GM06990 (cell line): Measurements from ENCODE around the gene NLGN4X.

Source experiments
- DNase-seq: peaks from one replicate; pipeline ENCODE4 v3.0.0-alpha.2; 2011; ENCODE audit not compliant: insufficient read length; ENCODE audit errors: extremely low read depth
- H3K27me3 ChIP-seq: replicated peaks from 2 replicates; pipeline ENCODE4 v1.6.0; 2011; ENCODE audit warnings: low read length; ENCODE audit not compliant: control insufficient read depth, insufficient read depth
- H3K36me3 ChIP-seq: 2 replicates; pipeline ENCODE4 v1.5.1; 2011; ENCODE audit warnings: low read length; ENCODE audit not compliant: control insufficient read depth, insufficient read depth
- H3K4me3 ChIP-seq: replicated peaks from 2 replicates; pipeline ENCODE4 v1.5.1; 2011; ENCODE audit warnings: low read depth, mild to moderate bottlenecking, control low read depth, low read length
- TF ChIP-seq, protein P1 (sequence below): IDR thresholded peaks from 2 replicates; pipeline ENCODE4 v1.5.1; 2011; ENCODE audit warnings: low read length, control low read depth, mild to moderate bottlenecking, inconsistent platforms; ENCODE audit not compliant: insufficient read depth, poor library complexity, severe bottlenecking

The NLGN4X gene

DNA sequence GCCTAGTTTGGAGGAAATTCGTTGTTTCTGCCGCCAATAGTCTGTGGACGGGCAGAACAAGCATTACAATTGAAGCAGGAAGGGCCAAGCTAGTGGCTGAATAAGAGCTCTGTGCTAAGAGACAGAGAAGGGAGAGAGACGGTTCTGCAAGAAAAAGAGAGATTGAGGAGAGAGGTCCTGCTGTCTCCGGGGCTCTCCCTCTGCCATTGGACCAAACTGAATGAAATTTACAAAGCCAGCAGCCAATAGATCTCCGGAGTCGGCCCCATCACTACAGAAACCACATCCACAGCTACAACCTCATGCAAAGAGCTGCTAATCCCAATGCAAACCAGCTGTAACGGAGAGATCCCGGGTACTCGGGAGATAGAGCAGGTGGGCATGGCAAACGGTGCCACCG lies at the start of gene NLGN4X:
NLGN4X (minus strand) TSS at position 148 of the 400 bp plus-strand sequence. CDS start 77,401 bp downstream, outside the sequence.
- Histone ChIP-seq H3K27me3 (no peaks in the 10 kb centered on the region), H3K4me3 (no peak within 1 kb of the TSS), H3K36me3 (no peaks in the 10 kb centered on the region)
- TF ChIP-seq, protein P1, sequence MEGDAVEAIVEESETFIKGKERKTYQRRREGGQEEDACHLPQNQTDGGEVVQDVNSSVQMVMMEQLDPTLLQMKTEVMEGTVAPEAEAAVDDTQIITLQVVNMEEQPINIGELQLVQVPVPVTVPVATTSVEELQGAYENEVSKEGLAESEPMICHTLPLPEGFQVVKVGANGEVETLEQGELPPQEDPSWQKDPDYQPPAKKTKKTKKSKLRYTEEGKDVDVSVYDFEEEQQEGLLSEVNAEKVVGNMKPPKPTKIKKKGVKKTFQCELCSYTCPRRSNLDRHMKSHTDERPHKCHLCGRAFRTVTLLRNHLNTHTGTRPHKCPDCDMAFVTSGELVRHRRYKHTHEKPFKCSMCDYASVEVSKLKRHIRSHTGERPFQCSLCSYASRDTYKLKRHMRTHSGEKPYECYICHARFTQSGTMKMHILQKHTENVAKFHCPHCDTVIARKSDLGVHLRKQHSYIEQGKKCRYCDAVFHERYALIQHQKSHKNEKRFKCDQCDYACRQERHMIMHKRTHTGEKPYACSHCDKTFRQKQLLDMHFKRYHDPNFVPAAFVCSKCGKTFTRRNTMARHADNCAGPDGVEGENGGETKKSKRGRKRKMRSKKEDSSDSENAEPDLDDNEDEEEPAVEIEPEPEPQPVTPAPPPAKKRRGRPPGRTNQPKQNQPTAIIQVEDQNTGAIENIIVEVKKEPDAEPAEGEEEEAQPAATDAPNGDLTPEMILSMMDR: no peak
- DNase-seq: no peak

DNA sequence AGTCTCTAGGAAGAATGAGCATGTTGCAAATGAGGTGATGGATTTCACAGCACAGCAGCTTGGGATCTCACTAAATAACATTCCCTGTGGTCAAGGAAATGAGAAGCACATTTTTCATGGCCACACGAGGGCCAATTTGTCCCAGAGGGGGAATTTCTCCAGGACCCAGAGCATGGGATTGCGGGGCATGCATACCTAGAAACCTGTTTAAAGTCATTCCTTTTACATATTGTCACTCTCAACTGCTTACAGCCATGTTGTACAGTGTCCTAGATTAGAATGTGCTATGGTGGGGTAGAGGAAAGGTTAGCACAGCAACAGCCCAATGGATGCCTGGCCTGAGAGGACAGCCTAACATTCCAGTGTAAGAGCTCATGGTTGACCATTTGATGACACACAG lies 37.4 kb upstream of the NLGN4X start:
- Histone ChIP-seq H3K36me3 (no peaks in the 10 kb centered on the region), H3K4me3 (no peak overlapping the region), H3K27me3 (no peaks in the 10 kb centered on the region)
- TF ChIP-seq, protein P1: no peak
- no peak for DNase-seq

DNA sequence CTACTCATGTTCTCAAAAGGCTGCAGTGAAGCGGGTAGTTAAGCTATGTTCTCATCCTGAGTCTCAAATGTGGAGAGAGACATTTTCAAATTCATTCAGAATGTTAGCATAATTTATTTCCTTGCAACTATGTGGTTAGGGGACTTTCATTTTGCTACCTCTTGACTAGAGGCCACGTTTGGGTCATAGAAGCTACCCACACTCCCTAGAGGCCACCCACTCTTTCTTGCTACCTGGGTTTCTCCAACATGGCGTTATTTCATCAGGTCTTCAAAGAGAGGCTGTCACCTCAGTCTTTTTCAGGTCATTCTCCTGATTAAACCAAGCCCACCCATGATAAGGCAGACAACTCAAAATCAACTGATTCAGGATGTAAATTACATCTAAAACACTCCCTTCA lies 34.3 kb upstream of the NLGN4X start:
- TF ChIP-seq, protein P1: no peak

DNA sequence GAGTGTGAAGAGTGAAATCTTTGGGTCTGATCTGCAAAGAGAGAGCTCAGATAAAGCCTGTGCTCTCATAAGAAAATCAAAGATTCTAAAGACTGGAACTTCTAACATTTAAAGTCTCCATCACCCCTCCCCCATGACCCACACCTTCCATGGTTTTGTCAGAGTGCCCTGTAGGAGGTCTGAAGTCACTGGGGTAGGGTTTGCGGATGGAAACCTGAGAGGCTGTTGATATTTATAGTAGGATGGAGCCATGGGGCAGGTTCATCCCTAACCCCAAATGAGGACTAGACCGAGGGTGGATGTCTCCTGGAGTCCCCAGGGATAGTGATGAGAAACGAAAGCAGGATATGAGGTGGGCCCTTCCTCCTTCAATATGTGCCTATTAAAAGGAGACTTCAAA lies 28.4 kb upstream of the NLGN4X start:
- no peaks in the 10 kb centered on the region for H3K36me3 ChIP-seq
- no peaks in the 10 kb centered on the region for H3K27me3 ChIP-seq
- TF ChIP-seq, protein P1: no peak
- H3K4me3 ChIP-seq: no peak overlapping the region
- no peak for DNase-seq

More for the DNA sequence above, 34.3 kb upstream of the NLGN4X start:
- no peaks in the 10 kb centered on the region for H3K36me3 ChIP-seq
- DNase-seq: no peak
- H3K27me3 ChIP-seq: no peaks in the 10 kb centered on the region
- H3K4me3 ChIP-seq: no peak overlapping the region

DNA sequence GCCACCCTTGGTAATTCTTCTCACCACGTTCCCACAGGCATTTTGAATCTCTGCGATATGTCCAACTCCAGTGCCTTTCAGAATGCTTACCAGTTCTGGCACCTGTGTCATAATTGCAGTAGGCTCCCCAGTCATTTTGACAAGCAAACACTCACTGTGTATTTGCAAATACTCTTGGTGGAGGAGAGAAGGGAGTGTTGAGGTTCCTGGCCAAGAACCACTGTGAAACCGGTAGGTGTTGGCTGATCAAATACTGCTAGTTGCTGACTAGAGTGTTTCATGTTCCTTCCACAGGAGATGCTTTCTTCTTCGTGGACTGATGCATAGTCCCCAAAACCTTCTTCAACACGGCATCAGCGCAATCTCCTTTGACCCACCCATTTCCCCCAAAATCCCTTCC lies 16.0 kb upstream of the NLGN4X start:
- H3K27me3 ChIP-seq: no peaks in the 10 kb centered on the region
- TF ChIP-seq, protein P1: no peak
- no peaks in the 10 kb centered on the region for H3K36me3 ChIP-seq
- H3K4me3 ChIP-seq: no peak overlapping the region
- no peak for DNase-seq

DNA sequence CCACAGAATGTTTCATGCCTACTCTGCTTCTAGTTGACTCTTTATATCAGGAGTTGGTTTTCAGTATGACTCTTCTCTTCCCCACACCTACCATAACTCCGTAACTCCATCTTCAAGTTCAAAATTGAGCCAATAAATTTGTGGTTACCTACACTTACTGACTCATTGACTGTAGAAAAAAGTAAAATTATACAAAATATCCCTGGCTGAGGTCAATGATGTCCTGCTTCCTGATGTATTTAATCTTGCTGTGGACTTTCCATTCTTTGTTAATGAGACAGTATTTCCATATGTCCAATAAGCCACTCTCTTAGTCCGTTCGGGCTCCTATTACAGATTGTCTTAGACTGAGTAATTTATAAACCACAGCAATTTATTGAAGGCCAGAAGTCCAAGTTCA lies 9.9 kb upstream of the NLGN4X start:
- no peaks in the 10 kb centered on the region for H3K27me3 ChIP-seq
- DNase-seq: no peak

More for the DNA sequence above, 9.9 kb upstream of the NLGN4X start:
- Histone ChIP-seq H3K4me3 (no peak overlapping the region), H3K36me3 (no peaks in the 10 kb centered on the region)
- TF ChIP-seq, protein P1: no peak
